Sigmoid colon (tissue), 4 donors: Measurements from ENCODE around the gene FAM163B.

ENCODE experiments used
- EP300 ChIP-seq, 4 donors: sonication (generic); formaldehyde crosslinking; IDR thresholded peaks; one replicate each; pipeline ENCODE4 v1.6.1; 2017; ENCODE audit warnings: antibody characterized with exemption in 4 of 4
- POLR2A ChIP-seq, 2 donors: fragments of 450-650 bp; IDR thresholded peaks; one replicate each; pipeline ENCODE4 v1.6.1; 2016; ENCODE audit warnings: antibody characterized with exemption in 2 of 2, mild to moderate bottlenecking in 2 of 2, moderate library complexity in 2 of 2
- TF ChIP-seq, protein P1 (sequence below), 4 experiments: fragments of 450-650 bp in 3 of 4; fragments of 200-600 bp in 1 of 4; IDR thresholded peaks; one replicate each; pipeline ENCODE4 v1.5.1; 2016 to 2019; ENCODE audit warnings: antibody characterized with exemption in 4 of 4, mild to moderate bottlenecking in 3 of 4, moderate library complexity in 2 of 4

DNA sequence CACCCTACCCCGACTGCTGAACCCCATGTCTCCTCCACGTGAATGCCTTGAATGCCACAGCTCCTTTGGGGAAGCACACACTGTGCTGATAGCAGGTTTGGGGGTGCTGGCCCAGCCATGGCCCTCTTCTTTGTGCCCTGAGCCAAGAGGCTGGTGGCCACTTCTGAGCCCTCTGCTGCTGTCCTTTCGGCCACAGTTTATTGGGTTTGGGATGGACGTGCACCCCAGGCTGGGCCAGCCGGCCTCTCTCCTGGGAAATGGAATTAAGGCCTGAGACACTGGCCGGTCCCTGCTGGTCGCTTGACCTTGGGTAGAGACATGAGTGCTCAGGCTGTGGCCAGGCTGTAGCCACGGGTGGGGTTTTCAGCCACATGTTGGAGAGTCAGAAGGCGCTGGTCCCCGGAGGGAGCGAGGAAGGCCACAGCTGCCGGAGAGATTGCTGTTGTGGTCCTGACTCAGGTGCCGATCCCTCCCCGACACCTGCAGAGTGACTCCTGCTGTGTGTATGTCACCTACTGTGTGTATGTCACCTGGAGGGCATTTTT lies 26.6 kb downstream of the FAM163B start:
- TF ChIP-seq EP300 (IDR thresholded peaks at IDR 0.05): no peak
- TF ChIP-seq, protein P1, sequence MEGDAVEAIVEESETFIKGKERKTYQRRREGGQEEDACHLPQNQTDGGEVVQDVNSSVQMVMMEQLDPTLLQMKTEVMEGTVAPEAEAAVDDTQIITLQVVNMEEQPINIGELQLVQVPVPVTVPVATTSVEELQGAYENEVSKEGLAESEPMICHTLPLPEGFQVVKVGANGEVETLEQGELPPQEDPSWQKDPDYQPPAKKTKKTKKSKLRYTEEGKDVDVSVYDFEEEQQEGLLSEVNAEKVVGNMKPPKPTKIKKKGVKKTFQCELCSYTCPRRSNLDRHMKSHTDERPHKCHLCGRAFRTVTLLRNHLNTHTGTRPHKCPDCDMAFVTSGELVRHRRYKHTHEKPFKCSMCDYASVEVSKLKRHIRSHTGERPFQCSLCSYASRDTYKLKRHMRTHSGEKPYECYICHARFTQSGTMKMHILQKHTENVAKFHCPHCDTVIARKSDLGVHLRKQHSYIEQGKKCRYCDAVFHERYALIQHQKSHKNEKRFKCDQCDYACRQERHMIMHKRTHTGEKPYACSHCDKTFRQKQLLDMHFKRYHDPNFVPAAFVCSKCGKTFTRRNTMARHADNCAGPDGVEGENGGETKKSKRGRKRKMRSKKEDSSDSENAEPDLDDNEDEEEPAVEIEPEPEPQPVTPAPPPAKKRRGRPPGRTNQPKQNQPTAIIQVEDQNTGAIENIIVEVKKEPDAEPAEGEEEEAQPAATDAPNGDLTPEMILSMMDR (IDR thresholded peaks at IDR 0.05): no peak
- no peak for TF ChIP-seq POLR2A (IDR thresholded peaks at IDR 0.05)
